Small intestine (tissue), 16 donors: Measurements from ENCODE around the gene C10orf67. TPM values are rescaled to one million over a fixed set of nuclear protein-coding genes. Genes with fewer than 3 reads are reported as not detected.
"Not testable (repeated sequence)": the region's sequence is repeated elsewhere in the genome, so short reads cannot be mapped to it uniquely, and the experiment has no call there.

Source experiments
- DNase-seq, 2 donors: peaks; one replicate each; pipeline versions ENCODE4 v3.0.0 to v3.0.0-alpha.2; 2013
- FAIRE-seq: peaks from 2 replicates; lab custom pipeline; 2012; peaks lifted over from hg19 to GRCh38; lab: Jason Lieb, UNC
- H3K27ac ChIP-seq, 3 donors: one replicate each; pipeline ENCODE4 v1.5.1; 2013; ENCODE audit warnings: low read length in 2 of 3, mild to moderate bottlenecking in 2 of 3, control low read depth in 1 of 3, inconsistent platforms in 1 of 3, low read depth in 1 of 3, moderate library complexity in 1 of 3
- H3K27me3 ChIP-seq, 3 donors: one replicate each; pipeline ENCODE4 v1.6.1; 2013; ENCODE audit warnings: low read length in 3 of 3, inconsistent platforms in 1 of 3; ENCODE audit not compliant: control insufficient read depth in 3 of 3, insufficient read depth in 3 of 3
- H3K36me3 ChIP-seq, 3 donors: one replicate each; pipeline ENCODE4 v1.6.1; 2013; ENCODE audit warnings: low read length in 3 of 3, inconsistent platforms in 1 of 3, low read depth in 1 of 3, mild to moderate bottlenecking in 1 of 3, moderate library complexity in 1 of 3; ENCODE audit not compliant: control insufficient read depth in 3 of 3, insufficient read depth in 2 of 3
- H3K4me1 ChIP-seq, 3 donors: one replicate each; pipeline ENCODE4 v1.6.1; 2013; ENCODE audit warnings: low read length in 2 of 3, inconsistent platforms in 1 of 3, low read depth in 1 of 3, mild to moderate bottlenecking in 1 of 3, moderate library complexity in 1 of 3; ENCODE audit not compliant: control insufficient read depth in 3 of 3, insufficient read depth in 2 of 3
- H3K4me3 ChIP-seq, 3 donors: one replicate each; pipeline ENCODE4 v1.5.1; 2013; ENCODE audit warnings: low read length in 3 of 3, control low read depth in 1 of 3, inconsistent platforms in 1 of 3, low read depth in 1 of 3, mild to moderate bottlenecking in 1 of 3, moderate library complexity in 1 of 3
- H3K9me3 ChIP-seq, 2 donors: one replicate each; pipeline ENCODE4 v1.6.1; 2013; ENCODE audit warnings: low read depth in 1 of 2, low read length in 1 of 2; ENCODE audit not compliant: control insufficient read depth in 2 of 2, insufficient read depth in 1 of 2
- WGBS, 3 donors: extraction: QIAGEN DNeasy Blood & Tissue Kit; methylation state at CpG; one replicate each; pipeline ENCODE4 v1.1.7; 2013; 5-methylcytosine and 5-hydroxymethylcytosine counted together
- long read RNA-seq, 10 donors: transcript quantifications; one replicate each; lab custom pipeline, GENCODE V29; 2026
- polyA plus RNA-seq, 4 donors: library from polyadenylated mRNA; stranded (reverse) in 3 of 4; unstranded in 1 of 4; fragments of 200-250 nt in 3 of 4; fragments of 120-200 nt in 1 of 4; gene quantifications; one replicate each; pipeline versions ENCODE4 v1.2.1 to v1.2.3, GENCODE V29; 2013
- donor health status: healthy with polysubstance abuse.
- donor health status: control.
- donor health status: control.
- donor health status: Bipolar disorder and iron deficiency.
- donor health status: healthy.

The C10orf67 gene
- under 1 TPM in 2 of 4 donors, not detected in 2; 0.07 to 0.10 TPM for polyA plus RNA-seq
- long read RNA-seq, donor 1 = 0 reads
- long read RNA-seq, donor 2 = 0 reads
- long read RNA-seq, donor 3 = 0 reads
- long read RNA-seq, donor 4 = 0 reads
- long read RNA-seq, donor 5 = 0 reads
- long read RNA-seq, donor 6 = 0 reads
- long read RNA-seq, donor 7 = 0 reads
- long read RNA-seq, donor 8 = 0 reads
- long read RNA-seq, donor 9 = 0 reads
- long read RNA-seq, donor 10 = 0 reads

DNA sequence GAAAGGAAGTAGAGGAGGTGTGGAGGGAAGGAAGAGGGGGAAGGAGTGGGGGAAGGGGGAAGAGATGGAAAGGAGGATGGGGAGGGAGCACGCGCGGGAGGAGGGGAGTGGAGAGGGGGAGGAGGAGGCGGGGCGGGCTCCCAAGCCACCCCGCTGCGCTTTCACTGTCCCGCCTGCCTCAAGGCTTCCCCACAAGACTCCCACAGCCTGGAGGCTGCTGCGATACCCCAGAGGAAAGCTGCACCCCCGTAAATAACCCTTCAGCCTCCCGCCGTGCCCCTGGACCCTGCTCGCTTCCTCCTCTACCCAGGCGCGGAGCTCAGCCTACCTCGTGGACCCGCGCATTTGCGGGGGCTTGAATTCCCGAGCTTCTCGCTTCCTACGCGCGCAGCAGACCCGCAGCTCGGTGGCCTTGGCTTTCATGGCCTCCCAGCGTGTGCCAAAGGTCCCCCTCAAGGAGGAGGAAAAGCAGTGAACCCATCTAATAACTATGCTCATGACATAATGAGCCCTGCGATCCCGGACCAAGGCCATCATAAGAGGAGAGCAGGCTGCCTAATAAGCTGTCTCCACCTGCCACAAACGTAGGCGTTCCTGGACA, at the start of gene C10orf67:
Gene C10orf67, minus strand, starts transcription at position 557 of the 601 bp plus-strand sequence. Its CDS starts 23 bp downstream, at position 534.
- Histone ChIP-seq H3K9me3 (peaks cover 0 to 3% of the 10 kb centered on the region in 2 donors), H3K36me3 (no peaks in the 10 kb centered on the region), H3K4me1 (no peaks in the 10 kb centered on the region), H3K27ac (no peak within 1 kb of the TSS), H3K4me3 (peak within 1 kb of the TSS in 2 of 3 donors; percentile 41 to 56), H3K27me3 (peaks cover 0 to 23% (median 0%) of the 10 kb centered on the region in 3 donors)
- peak; percentile 27 to 41 for DNase-seq
- 1 to 2% (median 1%) methylated on average over 26 to 31 of the region's 31 CpGs for WGBS, 3 donors
- no peak for FAIRE-seq

DNA sequence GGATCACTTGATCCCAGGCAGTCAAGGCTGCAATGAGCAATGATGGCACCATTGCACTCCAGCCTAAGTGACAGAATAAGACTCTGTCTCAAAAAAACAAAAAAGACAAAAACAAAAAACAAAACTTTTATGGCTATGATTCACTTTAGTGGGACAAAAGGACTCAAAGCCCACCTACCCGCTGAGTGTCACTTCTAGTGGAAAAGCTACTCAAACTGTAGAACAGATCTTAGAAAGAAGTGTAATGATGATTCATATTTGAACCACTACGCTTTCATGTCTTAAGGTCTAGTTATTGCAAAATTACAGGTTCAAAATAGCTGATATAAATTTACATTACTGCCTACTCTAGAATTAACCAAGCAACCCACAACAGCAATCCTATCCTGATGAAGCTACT, 47.2 kb upstream of the C10orf67 start:
- Histone ChIP-seq H3K4me3 (no peak overlapping the region), H3K27ac (no peak overlapping the region), H3K4me1 (no peaks in the 10 kb centered on the region), H3K27me3 (no peaks in the 10 kb centered on the region), H3K9me3 (peaks cover 0 to 2% of the 10 kb centered on the region in 2 donors), H3K36me3 (no peaks in the 10 kb centered on the region)
- FAIRE-seq (no peak), DNase-seq (no peak)
- 55 to 84% (median 82%) methylated on average over 2 of the region's 2 CpGs for WGBS, 3 donors

DNA sequence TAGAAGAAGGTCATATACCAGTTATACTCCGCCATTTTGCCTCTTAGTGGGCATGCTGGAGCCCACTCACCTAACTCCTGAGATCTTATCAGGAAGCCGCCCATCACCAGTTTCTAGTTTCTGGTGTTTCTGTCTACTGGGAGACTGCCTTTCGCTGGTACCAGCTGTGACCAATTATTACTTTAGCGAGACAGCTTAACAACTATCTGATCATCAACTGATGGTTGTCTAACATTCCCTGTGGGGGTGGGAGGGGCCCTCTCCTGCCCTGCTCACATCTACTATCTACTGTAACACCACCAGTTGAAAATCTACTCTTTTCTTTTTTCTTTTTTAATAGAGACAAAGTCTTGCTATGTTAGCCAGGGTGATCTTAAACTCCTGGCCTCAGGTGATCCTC, 46.2 kb upstream of the C10orf67 start:
- Histone ChIP-seq H3K4me3 (no peak overlapping the region), H3K36me3 (no peaks in the 10 kb centered on the region), H3K9me3 (peaks cover 0 to 2% of the 10 kb centered on the region in 2 donors), H3K27ac (no peak overlapping the region), H3K27me3 (no peaks in the 10 kb centered on the region), H3K4me1 (no peaks in the 10 kb centered on the region)
- 87 to 92% (median 89%) methylated on average over 4 of the region's 4 CpGs for WGBS, 3 donors
- no peak for FAIRE-seq
- no peak for DNase-seq

DNA sequence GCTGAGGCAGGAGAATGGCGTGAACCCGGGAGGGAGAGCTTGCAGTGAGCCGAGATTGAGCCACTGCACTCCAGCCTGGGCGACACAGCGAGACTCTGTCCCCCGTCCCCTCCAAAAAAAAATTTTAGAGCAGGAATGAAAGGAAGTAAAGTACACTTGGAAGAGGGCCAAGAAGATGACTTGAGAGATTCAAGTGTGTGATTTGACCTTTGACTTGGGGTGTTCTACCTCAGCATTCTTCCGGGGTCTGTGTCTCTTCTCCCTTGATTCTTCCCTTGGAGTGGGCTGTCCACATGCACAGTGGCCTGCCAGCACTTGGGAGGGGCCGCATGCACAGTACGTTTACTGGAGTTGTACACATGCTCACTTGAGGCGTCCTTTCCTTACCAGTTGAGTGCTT, 45.8 kb upstream of the C10orf67 start:
- not testable (repeated sequence) for H3K9me3 ChIP-seq, H3K27me3 ChIP-seq, H3K36me3 ChIP-seq, DNase-seq, H3K27ac ChIP-seq, FAIRE-seq, H3K4me1 ChIP-seq, H3K4me3 ChIP-seq
- WGBS, 3 donors = 60 to 79% (median 66%) methylated on average over 10 of the region's 10 CpGs

DNA sequence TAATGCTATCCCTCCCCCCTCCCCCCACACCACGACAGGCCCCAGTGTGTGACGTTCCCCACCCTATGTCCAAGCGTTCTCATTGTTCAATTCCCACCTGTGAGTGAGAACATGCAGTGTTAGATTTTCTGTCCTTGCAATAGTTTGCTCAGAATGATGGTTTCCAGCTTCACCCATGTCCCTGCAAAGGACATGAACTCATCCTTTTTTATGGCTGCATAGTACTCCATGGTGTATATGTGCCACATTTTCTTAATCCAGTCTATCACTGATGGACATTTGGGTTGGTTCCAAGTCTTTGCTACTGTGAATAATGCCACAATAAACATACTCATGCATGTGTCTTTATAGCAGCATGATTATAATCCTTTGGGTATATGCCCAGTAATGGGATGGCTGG, 42.9 kb upstream of the C10orf67 start:
- H3K27me3 ChIP-seq, H3K4me3 ChIP-seq, DNase-seq, H3K36me3 ChIP-seq, H3K27ac ChIP-seq, H3K4me1 ChIP-seq, FAIRE-seq, H3K9me3 ChIP-seq: not testable (repeated sequence)
- WGBS, 3 donors = 92 to 95% (median 94%) methylated on average over 3 of the region's 3 CpGs

DNA sequence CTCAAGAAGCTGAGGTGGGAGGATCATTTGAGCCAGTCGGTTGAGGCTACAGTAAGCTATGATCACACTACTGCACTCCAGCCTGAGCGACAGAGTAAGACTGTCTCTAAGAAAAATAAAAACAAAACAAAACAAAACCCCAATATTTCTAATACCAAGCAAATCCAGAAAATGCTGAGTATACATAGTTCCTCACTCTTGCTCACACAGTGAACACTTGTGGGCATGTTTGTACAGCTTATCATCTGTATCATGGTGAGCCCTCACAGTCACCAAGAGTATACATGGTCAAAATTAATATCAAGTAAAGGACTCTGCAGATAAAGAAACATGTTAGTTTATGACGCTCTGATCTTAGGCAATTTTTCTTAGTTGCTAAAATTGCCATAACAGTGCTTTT, 41.5 kb upstream of the C10orf67 start:
- no peak for FAIRE-seq

DNA sequence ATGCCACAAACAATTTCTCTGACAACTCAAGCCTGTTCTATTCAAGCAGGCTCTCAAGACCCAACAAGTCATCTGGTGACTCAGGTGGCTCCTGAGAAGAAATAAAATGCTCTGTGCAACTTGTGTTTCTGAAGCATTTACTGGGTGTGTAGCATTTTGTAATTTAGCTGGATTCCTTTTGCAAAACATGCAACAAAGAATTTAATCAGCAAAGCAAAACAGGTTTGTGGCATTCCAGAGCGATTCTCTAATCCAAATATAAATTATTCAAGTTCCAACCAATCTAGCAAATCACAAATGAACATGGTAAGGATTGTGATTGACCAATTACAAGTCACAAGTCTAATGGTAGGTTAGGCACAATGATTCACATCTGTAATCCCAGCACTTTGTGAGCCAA, 39.8 kb upstream of the C10orf67 start:
- no peak for FAIRE-seq

More for the DNA sequence above, 41.5 kb upstream of the C10orf67 start:
- no peaks in the 10 kb centered on the region for H3K4me1 ChIP-seq
- peaks cover 0 to 3% (median 2%) of the 10 kb centered on the region in 3 donors for H3K27me3 ChIP-seq
- H3K9me3 ChIP-seq = peaks cover 0 to 2% of the 10 kb centered on the region in 2 donors
- no peak for DNase-seq
- H3K36me3 ChIP-seq = no peaks in the 10 kb centered on the region
- no peak overlapping the region for H3K27ac ChIP-seq
- H3K4me3 ChIP-seq = no peak overlapping the region
- 89 to 93% (median 89%) methylated on average over 3 of the region's 3 CpGs for WGBS, 3 donors

DNA sequence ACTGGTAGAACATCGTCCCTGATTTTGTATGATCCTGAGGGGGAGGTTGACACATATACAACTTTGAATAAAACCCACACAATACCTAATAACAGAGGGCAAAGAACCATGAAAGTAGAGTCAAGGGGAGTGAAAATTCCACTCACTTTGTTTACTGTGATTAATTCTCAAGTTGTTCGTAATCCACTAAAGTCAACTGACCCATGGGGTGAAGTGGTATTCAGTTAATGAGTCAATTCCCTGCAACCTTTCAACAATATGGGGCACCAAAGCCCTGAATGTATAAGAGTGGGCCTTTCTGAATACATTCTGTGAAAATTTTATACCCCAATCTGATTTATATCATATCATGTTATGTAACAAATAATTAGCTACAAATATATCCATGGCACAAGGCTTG, 39.0 kb upstream of the C10orf67 start:
- Histone ChIP-seq H3K36me3 (no peaks in the 10 kb centered on the region), H3K4me1 (no peaks in the 10 kb centered on the region), H3K27ac (no peak overlapping the region), H3K9me3 (no peaks in the 10 kb centered on the region), H3K4me3 (no peak overlapping the region), H3K27me3 (peaks cover 0 to 3% (median 2%) of the 10 kb centered on the region in 3 donors)
- DNase-seq = no peak
- WGBS, 3 donors = 85 to 88% (median 86%) methylated on average over 2 of the region's 2 CpGs
- FAIRE-seq = no peak

More for the DNA sequence above, 39.8 kb upstream of the C10orf67 start:
- 82 to 88% (median 83%) methylated on average over 1 of the region's 1 CpG for WGBS, 3 donors
- no peak overlapping the region for H3K27ac ChIP-seq
- no peak for DNase-seq
- no peaks in the 10 kb centered on the region for H3K36me3 ChIP-seq
- H3K27me3 ChIP-seq = peaks cover 0 to 3% (median 2%) of the 10 kb centered on the region in 3 donors
- no peaks in the 10 kb centered on the region for H3K9me3 ChIP-seq
- H3K4me3 ChIP-seq = no peak overlapping the region
- H3K4me1 ChIP-seq = no peaks in the 10 kb centered on the region
